Activated CD8-positive, alpha-beta memory T cell treated with anti-CD3 and anti-CD28 coated beads, Interleukin-2, amount 10 ng/mL, durations not matched to agents 7 days and 5 days (primary cell): ENCODE data around the gene ALDOB. TPM values are rescaled to one million over a fixed set of nuclear protein-coding genes. Genes with fewer than 3 reads are reported as not detected.

ENCODE experiments used
- ATAC-seq: fragments of 150-1000 bp; cut with Tn5 transposase; one replicate; pipeline ENCODE4 v1.10.0; 2021; ENCODE audit warnings: moderate library complexity
- CTCF ChIA-PET: fragments of 350-600 bp; sonication (Branson Sonifier 250); formaldehyde crosslinking; loops from one replicate; lab custom pipeline; 2021; ENCODE audit warnings: antibody characterized with exemption; lab: Charles Lee
- DNase-seq: peaks from one replicate; pipeline ENCODE4 v3.0.0-alpha.2; 2020
- H3K27ac Mint-ChIP-seq: one replicate; pipeline ENCODE4 v1.8.0; 2021; ENCODE audit warnings: mild to moderate bottlenecking, mixed read lengths
- H3K27me3 Mint-ChIP-seq: one replicate; pipeline ENCODE4 v1.8.0; 2021; ENCODE audit warnings: mixed read lengths
- H3K36me3 Mint-ChIP-seq: one replicate; pipeline ENCODE4 v1.8.0; 2021; ENCODE audit warnings: mild to moderate bottlenecking, mixed read lengths
- H3K4me1 Mint-ChIP-seq: one replicate; pipeline ENCODE4 v1.8.0; 2021; ENCODE audit warnings: mixed read lengths
- H3K4me3 Mint-ChIP-seq: one replicate; pipeline ENCODE4 v1.8.0; 2021; ENCODE audit warnings: mild to moderate bottlenecking, moderate library complexity, mixed read lengths
- H3K9me3 Mint-ChIP-seq: one replicate; pipeline ENCODE4 v1.8.0; 2022; ENCODE audit warnings: low read depth, mixed read lengths
- total RNA-seq, 2 experiments: library from RNA; stranded (reverse); gene quantifications; one replicate each; pipeline ENCODE4 v1.2.3, GENCODE V29; 2021

Gene ALDOB
- total RNA-seq, 2 experiments from 2014 or later, result not detected

- no peak overlapping the region for H3K27ac Mint-ChIP-seq
- peaks cover 4% of the 10 kb centered on the region for H3K4me1 Mint-ChIP-seq
- no peaks in the 10 kb centered on the region for H3K9me3 Mint-ChIP-seq
- no peaks in the 10 kb centered on the region for H3K36me3 Mint-ChIP-seq
- peak overlapping the region; percentile 54 for H3K4me3 Mint-ChIP-seq
- peak; percentile 57 for DNase-seq
- CTCF ChIA-PET, result interaction anchor here (0.6 to 2.0 kb wide), 7 partner anchors 10 to 88 kb away, joined by 3 to 9 read pairs (median 4); partner anchors contain the start of gene RNF20
- peaks cover 52% of the 10 kb centered on the region for H3K27me3 Mint-ChIP-seq
- ATAC-seq, result peak; percentile 98
Observed at GRCh38 chr9:101449071-101449721, 13.6 kb upstream of the ALDOB start.

- ATAC-seq, result no peak
- peaks cover 52% of the 10 kb centered on the region for H3K27me3 Mint-ChIP-seq
- peaks cover 4% of the 10 kb centered on the region for H3K4me1 Mint-ChIP-seq
- no peak for DNase-seq
- no peaks in the 10 kb centered on the region for H3K9me3 Mint-ChIP-seq
- H3K27ac Mint-ChIP-seq, result no peak overlapping the region
- H3K36me3 Mint-ChIP-seq, result no peaks in the 10 kb centered on the region
- H3K4me3 Mint-ChIP-seq, result peak overlapping the region; percentile 54
- CTCF ChIA-PET, result interaction anchor here (0.6 to 2.0 kb wide), 6 partner anchors 10 to 85 kb away, joined by 3 to 9 read pairs (median 4); partner anchors contain the start of gene RNF20
Observed at GRCh38 chr9:101448680-101449070, 13.1 kb upstream of the ALDOB start.

GRCh38 chr9:101446732-101447131, 11.2 kb upstream of the ALDOB start:
- no peaks in the 10 kb centered on the region for H3K36me3 Mint-ChIP-seq
- no peak overlapping the region for H3K4me3 Mint-ChIP-seq
- ATAC-seq (no peak), DNase-seq (no peak)
- H3K9me3 Mint-ChIP-seq, result no peaks in the 10 kb centered on the region
- H3K27me3 Mint-ChIP-seq, result peaks cover 49% of the 10 kb centered on the region
- CTCF ChIA-PET, result interaction anchor here (0.8 to 1.1 kb wide), 2 partner anchors 12 to 15 kb away, joined by 3 read pairs; no protein-coding TSS in a partner anchor
- peaks cover 4% of the 10 kb centered on the region for H3K4me1 Mint-ChIP-seq
- H3K27ac Mint-ChIP-seq, result no peak overlapping the region

GRCh38 chr9:101445353-101446029, 9.9 kb upstream of the ALDOB start:
- ATAC-seq (no peak), DNase-seq (no peak)
- H3K27me3 Mint-ChIP-seq, result peaks cover 42% of the 10 kb centered on the region
- CTCF ChIA-PET, result interaction anchor here (0.8 to 1.1 kb wide), 3 partner anchors 13 to 14 kb away, joined by 3 to 5 read pairs (median 3); no protein-coding TSS in a partner anchor
- no peak overlapping the region for H3K27ac Mint-ChIP-seq
- H3K4me1 Mint-ChIP-seq, result peaks cover 4% of the 10 kb centered on the region
- H3K9me3 Mint-ChIP-seq, result no peaks in the 10 kb centered on the region
- no peak overlapping the region for H3K4me3 Mint-ChIP-seq
- H3K36me3 Mint-ChIP-seq, result no peaks in the 10 kb centered on the region

- ATAC-seq (no peak), DNase-seq (no peak)
- H3K36me3 Mint-ChIP-seq, result no peaks in the 10 kb centered on the region
- H3K27ac Mint-ChIP-seq, result no peak overlapping the region
- H3K9me3 Mint-ChIP-seq, result no peaks in the 10 kb centered on the region
- CTCF ChIA-PET, result no interaction called here
- H3K4me3 Mint-ChIP-seq, result no peak overlapping the region
- H3K4me1 Mint-ChIP-seq, result no peaks in the 10 kb centered on the region
- peaks cover 37% of the 10 kb centered on the region for H3K27me3 Mint-ChIP-seq
Observed at GRCh38 chr9:101443364-101443771, 7.8 kb upstream of the ALDOB start.

GRCh38 chr9:101442736-101443135, 7.2 kb upstream of the ALDOB start:
- Mint-ChIP-seq H3K4me3 (no peak overlapping the region), H3K36me3 (no peaks in the 10 kb centered on the region), H3K27me3 (peaks cover 37% of the 10 kb centered on the region), H3K9me3 (no peaks in the 10 kb centered on the region), H3K27ac (no peak overlapping the region), H3K4me1 (no peaks in the 10 kb centered on the region)
- no peak for DNase-seq
- no peak for ATAC-seq
- CTCF ChIA-PET, result no interaction called here

GRCh38 chr9:101442318-101442717, 6.7 kb upstream of the ALDOB start:
- no peaks in the 10 kb centered on the region for H3K9me3 Mint-ChIP-seq
- H3K27ac Mint-ChIP-seq, result no peak overlapping the region
- DNase-seq (no peak), ATAC-seq (no peak)
- no peaks in the 10 kb centered on the region for H3K36me3 Mint-ChIP-seq
- CTCF ChIA-PET, result interaction anchor here (0.7 kb wide), 1 partner anchor 17 kb away, joined by 3 read pairs; no protein-coding TSS in a partner anchor
- H3K4me3 Mint-ChIP-seq, result no peak overlapping the region
- H3K27me3 Mint-ChIP-seq, result peaks cover 39% of the 10 kb centered on the region
- H3K4me1 Mint-ChIP-seq, result no peaks in the 10 kb centered on the region

- CTCF ChIA-PET, result no interaction called here
- DNase-seq, result no peak
- ATAC-seq, result no peak
- Mint-ChIP-seq H3K4me3 (no peak overlapping the region), H3K27me3 (peaks cover 41% of the 10 kb centered on the region), H3K36me3 (no peaks in the 10 kb centered on the region), H3K4me1 (no peaks in the 10 kb centered on the region), H3K27ac (no peak overlapping the region), H3K9me3 (no peaks in the 10 kb centered on the region)
Observed at GRCh38 chr9:101440714-101441230, 5.2 kb upstream of the ALDOB start.

GRCh38 chr9:101438523-101438922, 2.9 kb upstream of the ALDOB start:
- Mint-ChIP-seq H3K4me3 (no peak overlapping the region), H3K9me3 (no peaks in the 10 kb centered on the region), H3K27ac (no peak overlapping the region), H3K36me3 (no peaks in the 10 kb centered on the region), H3K4me1 (no peaks in the 10 kb centered on the region), H3K27me3 (peaks cover 34% of the 10 kb centered on the region)
- DNase-seq (no peak), ATAC-seq (no peak)
- CTCF ChIA-PET, result no interaction called here

GRCh38 chr9:101437806-101438232, 2.2 kb upstream of the ALDOB start:
- no peak overlapping the region for H3K27ac Mint-ChIP-seq
- CTCF ChIA-PET, result interaction anchor here (0.9 kb wide), 1 partner anchor 11 kb away, joined by 3 read pairs; no protein-coding TSS in a partner anchor
- H3K4me1 Mint-ChIP-seq, result no peaks in the 10 kb centered on the region
- no peaks in the 10 kb centered on the region for H3K36me3 Mint-ChIP-seq
- DNase-seq (no peak), ATAC-seq (no peak)
- H3K9me3 Mint-ChIP-seq, result no peaks in the 10 kb centered on the region
- H3K27me3 Mint-ChIP-seq, result peaks cover 31% of the 10 kb centered on the region
- H3K4me3 Mint-ChIP-seq, result no peak overlapping the region

GRCh38 chr9:101434998-101435397, 576 bp downstream of the ALDOB start:
- no peaks in the 10 kb centered on the region for H3K4me1 Mint-ChIP-seq
- H3K27me3 Mint-ChIP-seq, result peaks cover 28% of the 10 kb centered on the region

GRCh38 chr9:101433229-101433628, 2.3 kb downstream of the ALDOB start:
- H3K36me3 Mint-ChIP-seq, result no peaks in the 10 kb centered on the region
- CTCF ChIA-PET, result no interaction called here
- DNase-seq (no peak), ATAC-seq (no peak)
- H3K4me1 Mint-ChIP-seq, result no peaks in the 10 kb centered on the region
- H3K27me3 Mint-ChIP-seq, result peaks cover 22% of the 10 kb centered on the region
- H3K4me3 Mint-ChIP-seq, result no peak overlapping the region
- H3K9me3 Mint-ChIP-seq, result no peaks in the 10 kb centered on the region
- H3K27ac Mint-ChIP-seq, result no peak overlapping the region

More at GRCh38 chr9:101434998-101435397, 576 bp downstream of the ALDOB start:
- CTCF ChIA-PET, result no interaction called here
- Mint-ChIP-seq H3K4me3 (no peak overlapping the region), H3K36me3 (no peaks in the 10 kb centered on the region), H3K27ac (no peak overlapping the region), H3K9me3 (no peaks in the 10 kb centered on the region)
- DNase-seq (no peak), ATAC-seq (no peak)

- DNase-seq (no peak), ATAC-seq (no peak)
- Mint-ChIP-seq H3K36me3 (no peaks in the 10 kb centered on the region), H3K4me1 (no peaks in the 10 kb centered on the region), H3K27me3 (peaks cover 22% of the 10 kb centered on the region), H3K4me3 (no peak overlapping the region), H3K9me3 (no peaks in the 10 kb centered on the region), H3K27ac (no peak overlapping the region)
- CTCF ChIA-PET, result interaction anchor here (1.2 kb wide), 1 partner anchor 16 kb away, joined by 4 read pairs; no protein-coding TSS in a partner anchor
Observed at GRCh38 chr9:101432740-101433139, 2.8 kb downstream of the ALDOB start.
